Measurements from ENCODE around the gene HTD2. TPM values are rescaled to one million over a fixed set of nuclear protein-coding genes. Genes with fewer than 3 reads are reported as not detected.

Gene HTD2
- total RNA-seq, 1 experiment from 2014 or later = 8.2 TPM

DNA sequence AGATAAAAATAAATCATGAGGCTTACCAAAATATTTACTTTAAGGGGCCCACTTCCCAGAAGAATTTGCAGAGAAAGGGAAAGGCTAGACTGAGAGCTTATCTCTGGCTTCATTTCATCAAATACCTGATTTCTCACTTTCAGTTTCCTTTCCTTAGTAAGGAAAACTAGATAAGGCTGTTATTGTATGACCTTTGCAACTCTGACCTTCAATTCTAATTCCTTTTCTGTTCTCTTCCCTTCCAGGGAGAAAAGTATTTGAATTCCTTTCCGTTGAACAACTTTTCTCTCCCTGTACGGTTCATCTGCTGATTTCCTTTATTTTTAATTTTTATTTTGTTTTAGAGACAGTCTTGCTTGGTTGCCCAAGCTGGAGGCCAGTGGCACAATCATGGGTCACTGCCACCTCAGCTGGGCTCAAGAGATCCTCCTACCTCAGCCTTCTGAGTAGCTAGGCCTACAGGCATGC is 19.2 kb downstream of the HTD2 start:
- H3K4me3 Mint-ChIP-seq (ENCODE audit: unreplicated experiment) = no peak overlapping the region
- no peaks in the 10 kb centered on the region for H3K27me3 ChIP-seq (replicated peaks; ENCODE audit: control insufficient read depth, insufficient read depth, low read length)
- H3K9me3 ChIP-seq = no peaks in the 10 kb centered on the region
- no peaks in the 10 kb centered on the region for H3K9me3 Mint-ChIP-seq (ENCODE audit: unreplicated experiment)
- peaks cover 17% of the 10 kb centered on the region for H3K4me1 ChIP-seq
- no peak overlapping the region for H3K27ac Mint-ChIP-seq (ENCODE audit: unreplicated experiment)
- TF ChIP-seq, protein P1, sequence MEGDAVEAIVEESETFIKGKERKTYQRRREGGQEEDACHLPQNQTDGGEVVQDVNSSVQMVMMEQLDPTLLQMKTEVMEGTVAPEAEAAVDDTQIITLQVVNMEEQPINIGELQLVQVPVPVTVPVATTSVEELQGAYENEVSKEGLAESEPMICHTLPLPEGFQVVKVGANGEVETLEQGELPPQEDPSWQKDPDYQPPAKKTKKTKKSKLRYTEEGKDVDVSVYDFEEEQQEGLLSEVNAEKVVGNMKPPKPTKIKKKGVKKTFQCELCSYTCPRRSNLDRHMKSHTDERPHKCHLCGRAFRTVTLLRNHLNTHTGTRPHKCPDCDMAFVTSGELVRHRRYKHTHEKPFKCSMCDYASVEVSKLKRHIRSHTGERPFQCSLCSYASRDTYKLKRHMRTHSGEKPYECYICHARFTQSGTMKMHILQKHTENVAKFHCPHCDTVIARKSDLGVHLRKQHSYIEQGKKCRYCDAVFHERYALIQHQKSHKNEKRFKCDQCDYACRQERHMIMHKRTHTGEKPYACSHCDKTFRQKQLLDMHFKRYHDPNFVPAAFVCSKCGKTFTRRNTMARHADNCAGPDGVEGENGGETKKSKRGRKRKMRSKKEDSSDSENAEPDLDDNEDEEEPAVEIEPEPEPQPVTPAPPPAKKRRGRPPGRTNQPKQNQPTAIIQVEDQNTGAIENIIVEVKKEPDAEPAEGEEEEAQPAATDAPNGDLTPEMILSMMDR (IDR thresholded peaks at IDR 0.05; ENCODE audit: insufficient read depth in 1 of 2, low read depth in 1 of 2, low read length in 1 of 2, severe bottlenecking in 1 of 2, unreplicated experiment in 1 of 2) = no peak
- DNase-seq = peak in 1 of 2 experiments; percentile 19
- POLR2A ChIA-PET = interaction anchor here (0.6 to 1.0 kb wide), 2 partner anchors 10 to 19 kb away, joined by 3 to 4 read pairs; partner anchors contain the start of genes HTD2 and RPP14
- no peaks in the 10 kb centered on the region for H3K27me3 Mint-ChIP-seq (ENCODE audit: insufficient read depth, unreplicated experiment)
- H3K36me3 ChIP-seq (ENCODE audit: control insufficient read depth, insufficient read depth, low read length) = no peaks in the 10 kb centered on the region
- H3K4me1 Mint-ChIP-seq (ENCODE audit: low read depth, unreplicated experiment) = peaks cover 6% of the 10 kb centered on the region
- no TSS peak for BruUV-seq (replicated peaks)
- CTCF ChIA-PET = interaction anchor here (0.6 to 2.3 kb wide), 4 partner anchors 17 to 208 kb away, joined by 3 to 8 read pairs (median 4); partner anchors contain the start of genes HTD2 and RPP14
- peaks cover 12% of the 10 kb centered on the region for H3K36me3 Mint-ChIP-seq (ENCODE audit: insufficient read depth, unreplicated experiment)
- H3K4me3 ChIP-seq (ENCODE audit: low read depth, low read length) = no peak overlapping the region
- intact Hi-C loops (cut with micrococcal nuclease; ENCODE audit: unreplicated experiment) = loop anchor here (5.0 to 10.0 kb wide), 2 partner anchors 212 to 309 kb away; partner anchors contain the start of gene ACOX2

DNA sequence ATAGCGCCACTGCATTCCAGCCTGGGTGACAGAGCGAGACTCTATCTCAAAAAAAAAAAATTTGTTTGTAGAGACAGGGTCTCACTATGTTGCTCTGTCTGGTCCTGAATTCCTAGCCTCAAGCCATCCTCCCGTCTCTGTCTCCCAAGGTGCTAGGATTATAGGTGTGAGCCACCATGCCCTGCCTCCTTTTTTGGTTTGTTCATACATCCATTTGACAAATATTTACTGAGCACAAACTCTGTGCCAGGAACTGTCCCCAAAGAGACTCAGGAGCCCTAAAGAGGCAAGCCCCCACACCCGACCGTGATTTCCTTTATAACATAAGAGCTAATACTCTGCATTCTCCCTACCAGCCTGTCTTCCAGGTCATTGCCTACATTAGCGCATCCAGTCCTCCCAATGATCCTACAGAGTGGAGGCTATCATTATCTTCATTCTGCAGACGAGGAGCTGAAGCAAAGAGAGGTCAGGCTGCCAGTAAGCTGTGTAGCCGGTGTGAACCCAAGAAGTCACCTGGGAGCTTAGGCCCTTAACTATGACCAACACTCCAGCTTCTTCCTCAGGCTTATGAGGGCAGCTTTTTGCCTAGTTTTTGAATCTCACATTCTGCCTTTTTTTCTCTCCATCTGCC is 20.1 kb downstream of the HTD2 start:
- DNase-seq = no peak
- no peak overlapping the region for H3K27ac Mint-ChIP-seq (ENCODE audit: unreplicated experiment)
- H3K36me3 Mint-ChIP-seq (ENCODE audit: insufficient read depth, unreplicated experiment) = peaks cover 4% of the 10 kb centered on the region
- intact Hi-C loops (cut with micrococcal nuclease; ENCODE audit: unreplicated experiment) = loop anchor here (5.0 to 10.0 kb wide), 2 partner anchors 211 to 308 kb away; partner anchors contain the start of gene ACOX2
- H3K4me3 ChIP-seq (ENCODE audit: low read depth, low read length) = no peak overlapping the region
- ChIA-PET POLR2A (no interaction called here), CTCF (interaction anchor here (0.8 kb wide), 1 partner anchor 20 kb away, joined by 3 read pairs; the partner anchor contains the start of genes HTD2 and RPP14)
- H3K36me3 ChIP-seq (ENCODE audit: control insufficient read depth, insufficient read depth, low read length) = no peaks in the 10 kb centered on the region
- no peaks in the 10 kb centered on the region for H3K9me3 Mint-ChIP-seq (ENCODE audit: unreplicated experiment)
- H3K4me1 Mint-ChIP-seq (ENCODE audit: low read depth, unreplicated experiment) = peaks cover 6% of the 10 kb centered on the region
- BruUV-seq (replicated peaks) = no TSS peak
- no peak overlapping the region for H3K4me3 Mint-ChIP-seq (ENCODE audit: unreplicated experiment)
- H3K27me3 ChIP-seq (replicated peaks; ENCODE audit: control insufficient read depth, insufficient read depth, low read length) = no peaks in the 10 kb centered on the region
- no peaks in the 10 kb centered on the region for H3K9me3 ChIP-seq
- peaks cover 17% of the 10 kb centered on the region for H3K4me1 ChIP-seq
- TF ChIP-seq, protein P1 (IDR thresholded peaks at IDR 0.05; ENCODE audit: insufficient read depth in 1 of 2, low read depth in 1 of 2, low read length in 1 of 2, severe bottlenecking in 1 of 2, unreplicated experiment in 1 of 2) = no peak
- H3K27me3 Mint-ChIP-seq (ENCODE audit: insufficient read depth, unreplicated experiment) = no peaks in the 10 kb centered on the region

DNA sequence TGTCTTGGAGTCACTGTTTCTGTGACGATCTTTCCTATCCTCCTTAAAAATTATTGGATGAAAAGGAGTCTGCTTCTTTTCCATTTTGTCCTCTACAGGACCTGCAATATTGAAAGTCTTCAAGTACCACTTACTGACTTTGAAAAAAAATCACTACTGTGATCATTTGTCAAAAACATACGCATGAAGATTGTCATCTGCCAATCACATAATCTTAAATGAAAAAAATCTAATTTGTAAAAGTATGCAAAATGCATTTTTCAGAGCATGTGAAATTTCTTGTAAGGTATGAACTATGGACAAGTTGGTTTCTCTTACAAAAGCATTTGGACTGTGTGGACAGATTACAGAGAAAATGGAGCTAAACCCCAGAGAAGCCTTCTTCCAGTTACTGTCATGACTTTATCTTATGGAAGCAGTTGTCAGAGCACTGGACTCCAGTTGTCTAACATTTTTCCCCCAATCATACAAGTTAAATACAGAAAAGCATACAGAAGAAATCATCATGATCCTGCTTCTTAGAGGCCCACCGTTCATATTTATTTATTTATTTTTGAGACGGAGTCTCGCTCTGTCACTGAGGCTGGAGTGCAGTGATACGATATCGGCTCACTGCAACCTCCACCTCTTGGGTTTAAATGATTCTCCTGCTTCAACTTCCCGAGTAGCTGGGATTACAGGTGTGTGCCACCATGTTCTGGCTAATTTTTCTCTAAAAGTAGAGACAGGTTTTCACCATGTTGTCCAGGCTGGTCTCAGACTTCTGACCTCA is 23.0 kb downstream of the HTD2 start:
- Histone ChIP-seq H3K4me1 (peaks cover 17% of the 10 kb centered on the region), H3K9me3 (no peaks in the 10 kb centered on the region), H3K36me3 (ENCODE audit: control insufficient read depth, insufficient read depth, low read length) (no peaks in the 10 kb centered on the region), H3K27me3 (replicated peaks; ENCODE audit: control insufficient read depth, insufficient read depth, low read length) (no peaks in the 10 kb centered on the region; the same call in 1 of the 2 replicates), H3K4me3 (ENCODE audit: low read depth, low read length) (no peak overlapping the region)
- Mint-ChIP-seq H3K9me3 (ENCODE audit: unreplicated experiment) (no peaks in the 10 kb centered on the region), H3K27me3 (ENCODE audit: insufficient read depth, unreplicated experiment) (no peaks in the 10 kb centered on the region), H3K4me3 (ENCODE audit: unreplicated experiment) (no peak overlapping the region), H3K27ac (ENCODE audit: unreplicated experiment) (no peak overlapping the region), H3K36me3 (ENCODE audit: insufficient read depth, unreplicated experiment) (no peaks in the 10 kb centered on the region), H3K4me1 (ENCODE audit: low read depth, unreplicated experiment) (peaks cover 6% of the 10 kb centered on the region)
- TF ChIP-seq, protein P1 (IDR thresholded peaks at IDR 0.05; ENCODE audit: insufficient read depth in 1 of 2, low read depth in 1 of 2, low read length in 1 of 2, severe bottlenecking in 1 of 2, unreplicated experiment in 1 of 2) = no peak
- DNase-seq = no peak
- POLR2A ChIA-PET = no interaction called here
- CTCF ChIA-PET = no interaction called here
- BruUV-seq (replicated peaks) = no TSS peak
- intact Hi-C loops (cut with micrococcal nuclease; ENCODE audit: unreplicated experiment) = loop anchor here (5.0 to 10.0 kb wide), 2 partner anchors 208 to 305 kb away; partner anchors contain the start of gene ACOX2
